Measurements from ENCODE around the gene ARID1B.

GRCh38 chr6:156852147-156852857 is 75.1 kb downstream of the ARID1B start:
- no peak for TF ChIP-seq CTCF (IDR thresholded peaks at IDR 0.05)
- TF ChIP-seq POLR2A (IDR thresholded peaks at IDR 0.05): no peak
